ENCODE results near the gene SF3B5. TPM values are rescaled to one million over a fixed set of nuclear protein-coding genes. Genes with fewer than 3 reads are reported as not detected.
"Not testable (repeated sequence)": the region's sequence is repeated elsewhere in the genome, so short reads cannot be mapped to it uniquely, and the experiment has no call there.

The SF3B5 gene
- total RNA-seq, 6 donors from 2014 or later, result 47.1 to 157 (median 96.9) TPM

DNA sequence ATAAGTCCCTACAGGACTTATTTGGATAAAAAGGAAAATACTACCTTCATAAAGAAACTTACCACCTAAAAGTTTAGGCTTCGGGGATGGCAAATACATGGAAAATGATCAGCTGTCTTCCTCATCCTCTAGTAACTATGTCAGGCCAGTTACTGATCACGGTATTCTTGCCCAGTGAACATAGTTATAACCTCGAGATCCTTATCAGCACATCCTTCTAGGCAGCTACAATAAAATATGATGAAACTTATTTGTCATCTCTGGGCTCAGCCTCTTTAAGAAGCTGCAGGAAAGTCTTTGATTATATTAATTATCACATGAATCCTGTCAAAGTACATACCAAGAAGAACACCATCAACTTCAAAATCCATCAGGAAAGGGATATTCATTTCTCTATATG lies 41.8 kb downstream of the SF3B5 start:
- WGBS, 2 donors, result 49 to 58% methylated on average over 3 of the region's 3 CpGs
- ATAC-seq (ENCODE audit: low FRiP score in 2 of 2) (no peak), DNase-seq (no peak)
- TF ChIP-seq POLR2A (IDR thresholded peaks at IDR 0.05) (no peak), EP300 (IDR thresholded peaks at IDR 0.05) (no peak), POLR2AphosphoS5 (IDR thresholded peaks at IDR 0.05) (no peak), CTCF (IDR thresholded peaks at IDR 0.05) (no peak)
- Histone ChIP-seq H3K27me3 (no peaks in the 10 kb centered on the region), H3K36me3 (no peaks in the 10 kb centered on the region), H3K9me3 (no peaks in the 10 kb centered on the region), H3K4me3 (no peak overlapping the region), H3K27ac (no peak overlapping the region), H3K4me1 (no peaks in the 10 kb centered on the region)

DNA sequence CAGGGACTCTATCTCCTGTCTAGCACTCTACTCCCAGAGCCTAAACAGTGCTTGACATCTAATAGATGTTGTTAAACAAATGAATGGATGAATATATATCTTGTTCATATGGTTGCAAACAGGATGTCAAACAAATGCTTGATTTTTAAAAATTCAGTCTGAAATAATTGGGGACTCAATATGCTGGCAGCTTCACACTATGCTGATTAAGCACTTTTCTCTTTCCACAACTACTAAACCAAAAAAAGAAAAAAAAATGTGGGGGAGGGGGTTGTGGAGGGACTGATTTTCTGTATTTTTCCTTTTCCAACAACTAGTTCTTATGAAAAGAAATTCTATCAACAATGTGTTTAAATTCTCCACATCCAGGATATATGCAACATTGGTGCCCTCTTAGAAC lies 42.9 kb downstream of the SF3B5 start:
- H3K27ac ChIP-seq, result no peak overlapping the region
- no peaks in the 10 kb centered on the region for H3K9me3 ChIP-seq
- H3K4me3 ChIP-seq, result no peak overlapping the region
- DNase-seq (no peak), ATAC-seq (ENCODE audit: low FRiP score in 2 of 2) (no peak)
- TF ChIP-seq EP300 (IDR thresholded peaks at IDR 0.05) (no peak), POLR2A (IDR thresholded peaks at IDR 0.05) (no peak), POLR2AphosphoS5 (IDR thresholded peaks at IDR 0.05) (no peak), CTCF (IDR thresholded peaks at IDR 0.05) (no peak)
- no peaks in the 10 kb centered on the region for H3K36me3 ChIP-seq
- no peaks in the 10 kb centered on the region for H3K4me1 ChIP-seq
- H3K27me3 ChIP-seq, result no peaks in the 10 kb centered on the region

GRCh38 chr6:144049386-144049785 lies 46.0 kb downstream of the SF3B5 start:
- Histone ChIP-seq H3K27ac (no peak overlapping the region), H3K36me3 (no peaks in the 10 kb centered on the region), H3K9me3 (no peaks in the 10 kb centered on the region), H3K27me3 (no peaks in the 10 kb centered on the region), H3K4me3 (no peak overlapping the region), H3K4me1 (no peaks in the 10 kb centered on the region)
- DNase-seq (no peak), ATAC-seq (ENCODE audit: low FRiP score in 2 of 2) (no peak)
- TF ChIP-seq POLR2AphosphoS5 (IDR thresholded peaks at IDR 0.05) (no peak), CTCF (IDR thresholded peaks at IDR 0.05) (no peak), EP300 (IDR thresholded peaks at IDR 0.05) (no peak), POLR2A (IDR thresholded peaks at IDR 0.05) (no peak)
- whole genome bisulfite sequencing, 2 donors, result 65 to 74% methylated on average over 1 of the region's 1 CpG

DNA sequence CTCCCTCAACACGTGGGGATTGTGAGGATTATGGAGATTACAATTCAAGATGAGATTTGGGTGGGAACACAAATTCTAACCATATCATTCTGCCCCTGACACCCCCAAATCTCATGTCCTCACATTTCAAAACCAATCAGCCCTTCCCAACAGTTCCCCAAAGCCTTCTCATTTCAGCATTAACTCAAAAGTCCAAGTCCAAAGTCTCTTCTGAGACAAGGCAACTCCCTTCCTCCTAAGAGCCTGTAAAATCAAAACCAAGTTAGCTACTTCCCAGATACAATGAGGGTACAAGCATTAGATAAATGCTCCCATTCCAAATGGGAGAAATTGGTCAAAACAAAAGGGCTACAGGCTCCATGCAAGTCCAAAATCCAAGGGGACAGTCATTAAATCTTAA lies 47.7 kb downstream of the SF3B5 start:
- no peaks in the 10 kb centered on the region for H3K4me1 ChIP-seq
- no peaks in the 10 kb centered on the region for H3K9me3 ChIP-seq
- TF ChIP-seq CTCF (IDR thresholded peaks at IDR 0.05) (no peak), EP300 (IDR thresholded peaks at IDR 0.05) (no peak), POLR2AphosphoS5 (IDR thresholded peaks at IDR 0.05) (no peak), POLR2A (IDR thresholded peaks at IDR 0.05) (no peak)
- WGBS, 2 donors, result 75 to 83% methylated on average over 1 of the region's 1 CpG
- no peak overlapping the region for H3K27ac ChIP-seq
- DNase-seq, result no peak
- ATAC-seq (ENCODE audit: low FRiP score in 2 of 2), result no peak
- H3K36me3 ChIP-seq, result no peaks in the 10 kb centered on the region
- no peaks in the 10 kb centered on the region for H3K27me3 ChIP-seq
- H3K4me3 ChIP-seq, result no peak overlapping the region

- not testable (repeated sequence) for H3K27me3 ChIP-seq; H3K36me3 ChIP-seq; DNase-seq; H3K9me3 ChIP-seq; H3K4me1 ChIP-seq; H3K27ac ChIP-seq; H3K4me3 ChIP-seq; ATAC-seq (ENCODE audit: low FRiP score in 2 of 2)
- WGBS, 2 donors, result 73% methylated on average over 8 of the region's 8 CpGs; no CpG with 5 or more reads in 1 of the 2 donors
Observed at GRCh38 chr6:144046672-144047071, 48.7 kb downstream of the SF3B5 start.

DNA sequence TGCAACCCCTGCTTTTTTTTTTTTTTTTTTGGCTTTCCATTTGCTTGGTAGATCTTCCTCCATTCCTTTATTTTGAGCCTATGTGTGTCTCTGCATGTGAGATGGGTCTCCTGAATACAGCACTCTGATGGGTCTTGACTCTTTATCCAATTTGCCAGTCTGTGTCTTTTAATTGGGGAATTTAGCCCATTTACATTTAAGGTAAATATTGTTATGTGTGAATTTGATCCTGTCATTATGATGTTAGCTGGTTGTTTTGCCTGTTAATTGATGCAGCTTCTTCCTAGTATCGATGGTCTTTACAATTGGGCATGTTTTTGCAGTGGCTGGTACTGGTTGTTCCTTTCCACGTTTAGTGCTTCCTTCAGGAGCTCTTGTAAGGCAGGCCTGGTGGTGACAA lies 50.4 kb downstream of the SF3B5 start:
- not testable (repeated sequence) for H3K27me3 ChIP-seq; DNase-seq; H3K4me1 ChIP-seq; H3K27ac ChIP-seq; H3K4me3 ChIP-seq; ATAC-seq (ENCODE audit: low FRiP score in 2 of 2); H3K36me3 ChIP-seq; H3K9me3 ChIP-seq
- 89 to 92% methylated on average over 2 of the region's 2 CpGs for WGBS, 2 donors

Other genes starting within 250 kb of the SF3B5 start
- gene ZC2HC1B, start 231.1 kb downstream of the SF3B5 start, total RNA-seq, result not detected
- gene PLAGL1, start 87.3 kb downstream of the SF3B5 start, total RNA-seq, result 10 to 100 TPM; 22.5 to 47.5 (median 35.4) TPM
- 100 to 1,000 TPM in 1 of 6 donors, 10 to 100 TPM in 5; 47.9 to 134 (median 75.5) TPM for gene STX11, start 54.9 kb upstream of the SF3B5 start, total RNA-seq
- gene UTRN, start 189.8 kb upstream of the SF3B5 start, total RNA-seq, result 100 to 1,000 TPM; 209 to 637 (median 340) TPM